GM18508 (cell line): ENCODE results near the gene C2.
"Not testable (repeated sequence)": the region's sequence is repeated elsewhere in the genome, so short reads cannot be mapped to it uniquely, and the experiment has no call there.

Source experiments
- ATAC-seq: cut with Tn5 transposase; IDR thresholded peaks from one replicate; pipeline ENCODE4 v1.9.1; 2021; ENCODE audit warnings: moderate number of reproducible peaks; ENCODE audit not compliant: insufficient read depth, unreplicated experiment

The C2 gene

DNA sequence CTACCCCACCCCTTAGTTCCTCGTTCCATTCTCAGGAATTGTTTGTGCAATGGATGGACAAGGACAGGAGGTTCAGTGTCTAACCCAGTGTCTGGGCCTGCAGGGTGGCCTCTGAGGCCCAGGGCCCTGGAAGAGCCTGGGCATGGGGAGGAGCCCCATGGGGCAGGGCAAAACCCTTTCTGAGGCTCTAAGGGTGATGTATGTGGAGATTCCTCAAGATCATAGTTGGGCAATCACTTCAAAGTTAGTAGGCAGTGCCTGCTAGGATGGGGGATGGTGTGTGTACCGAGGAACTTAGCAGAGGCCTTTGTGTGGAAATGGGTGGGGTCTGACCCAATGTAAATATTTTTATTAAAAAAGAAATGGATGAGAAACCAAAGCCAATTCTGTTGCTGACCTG is 6.7 kb upstream of the C2 start:
- ATAC-seq, result no peak

DNA sequence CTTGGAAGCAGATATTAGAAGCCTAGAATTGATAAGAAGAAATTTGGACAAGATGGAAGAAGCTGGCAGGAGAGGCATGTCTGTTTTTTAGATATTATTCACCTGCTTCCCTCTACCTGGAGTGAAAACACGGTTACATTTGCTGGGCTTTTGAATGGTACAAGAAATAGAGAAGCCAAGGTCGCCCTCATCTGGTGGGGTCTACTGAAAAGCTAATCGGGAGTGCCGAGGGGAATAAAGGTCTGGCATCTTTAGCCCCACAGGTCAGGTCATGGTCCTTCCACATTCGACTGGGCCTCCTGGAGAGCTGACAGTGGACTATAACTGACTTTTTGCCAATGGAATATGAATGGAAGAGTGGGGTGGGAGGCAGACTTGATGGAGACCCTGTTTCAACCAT is 4.6 kb upstream of the C2 start:
- no peak for ATAC-seq

DNA sequence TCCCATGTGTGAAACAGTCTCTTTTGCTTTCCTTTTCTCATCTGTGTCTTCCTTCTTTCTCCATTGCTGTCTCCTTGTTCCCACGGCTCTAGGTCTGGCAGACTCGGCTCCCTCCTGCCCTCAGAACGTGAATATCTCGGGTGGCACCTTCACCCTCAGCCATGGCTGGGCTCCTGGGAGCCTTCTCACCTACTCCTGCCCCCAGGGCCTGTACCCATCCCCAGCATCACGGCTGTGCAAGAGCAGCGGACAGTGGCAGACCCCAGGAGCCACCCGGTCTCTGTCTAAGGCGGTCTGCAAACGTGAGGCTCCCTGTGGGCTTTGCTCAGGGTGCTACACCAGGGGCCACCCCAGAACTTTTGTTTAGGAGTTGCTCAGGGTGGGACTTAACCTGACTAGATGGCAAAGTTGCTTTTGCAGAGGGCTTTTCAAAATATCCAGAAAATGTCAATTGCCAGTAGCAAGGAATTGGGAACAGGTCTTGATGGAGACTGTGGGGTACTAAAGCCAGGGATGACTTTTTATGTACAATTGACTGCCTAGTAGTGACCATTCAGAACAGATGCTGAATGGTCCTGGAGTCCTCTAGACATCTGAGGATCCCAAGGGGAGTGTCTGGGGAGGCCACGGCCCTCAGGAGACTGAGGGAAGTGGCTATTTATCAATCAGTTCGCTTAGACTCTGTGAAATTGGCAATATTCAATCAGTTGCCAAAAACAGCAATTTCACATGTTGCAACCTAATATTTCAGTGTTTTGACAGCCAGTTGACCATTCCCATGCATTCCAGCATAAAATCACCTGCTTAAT is 550 bp downstream of the C2 start:
- ATAC-seq, result no peak

DNA sequence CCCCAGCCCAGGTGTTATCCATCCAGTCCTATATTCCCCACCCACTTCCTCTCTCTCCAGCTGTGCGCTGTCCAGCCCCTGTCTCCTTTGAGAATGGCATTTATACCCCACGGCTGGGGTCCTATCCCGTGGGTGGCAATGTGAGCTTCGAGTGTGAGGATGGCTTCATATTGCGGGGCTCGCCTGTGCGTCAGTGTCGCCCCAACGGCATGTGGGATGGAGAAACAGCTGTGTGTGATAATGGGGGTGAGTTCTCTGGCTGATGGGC is 1.1 kb downstream of the C2 start:
- no peak for ATAC-seq

DNA sequence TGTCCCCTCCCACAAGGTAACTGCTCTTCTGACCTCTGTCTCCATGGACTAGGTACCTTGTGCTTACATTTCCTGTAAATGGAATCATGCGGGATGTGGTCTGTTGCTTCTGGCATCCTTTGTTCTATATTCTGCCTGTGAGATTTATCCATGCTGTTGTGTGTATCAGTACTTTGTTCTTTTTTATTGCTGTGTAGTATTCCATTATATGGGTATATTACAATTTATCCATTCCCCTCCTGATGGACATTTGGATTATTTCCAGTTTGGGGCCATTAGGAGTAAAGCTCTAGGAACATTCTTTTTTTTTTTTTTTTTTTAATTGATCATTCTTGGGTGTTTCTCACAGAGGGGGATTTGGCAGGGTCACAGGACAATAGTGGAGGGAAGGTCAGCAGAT is 3.4 kb downstream of the C2 start:
- no peak for ATAC-seq

DNA sequence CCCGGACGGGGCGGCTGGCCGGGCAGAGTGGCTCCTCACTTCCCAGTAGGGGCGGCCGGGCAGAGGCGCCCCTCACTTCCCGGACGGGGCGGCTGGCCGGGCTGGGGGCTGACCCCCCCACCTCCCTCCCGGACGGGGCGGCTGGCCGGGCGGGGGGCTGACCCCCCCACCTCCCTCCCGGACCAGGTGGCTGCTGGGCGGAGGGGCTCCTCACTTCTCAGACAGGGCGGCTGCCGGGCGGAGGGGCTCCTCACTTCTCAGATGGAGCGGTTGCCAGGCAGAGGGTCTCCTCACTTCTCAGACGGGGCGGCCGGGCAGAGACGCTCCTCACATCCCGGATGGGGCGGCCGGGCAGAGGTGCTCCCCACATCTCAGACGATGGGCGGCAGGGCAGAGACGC is 4.6 kb downstream of the C2 start:
- not testable (repeated sequence) for ATAC-seq

DNA sequence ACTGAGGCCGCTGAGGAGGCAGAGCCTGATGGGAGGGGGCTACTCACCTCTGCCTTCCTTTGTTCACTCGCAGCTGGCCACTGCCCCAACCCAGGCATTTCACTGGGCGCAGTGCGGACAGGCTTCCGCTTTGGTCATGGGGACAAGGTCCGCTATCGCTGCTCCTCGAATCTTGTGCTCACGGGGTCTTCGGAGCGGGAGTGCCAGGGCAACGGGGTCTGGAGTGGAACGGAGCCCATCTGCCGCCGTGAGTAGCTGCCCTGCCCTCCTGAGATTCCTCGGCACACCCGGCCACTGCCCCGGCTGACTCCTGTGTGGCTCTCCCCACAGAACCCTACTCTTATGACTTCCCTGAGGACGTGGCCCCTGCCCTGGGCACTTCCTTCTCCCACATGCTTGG is 6.0 kb downstream of the C2 start:
- no peak for ATAC-seq

DNA sequence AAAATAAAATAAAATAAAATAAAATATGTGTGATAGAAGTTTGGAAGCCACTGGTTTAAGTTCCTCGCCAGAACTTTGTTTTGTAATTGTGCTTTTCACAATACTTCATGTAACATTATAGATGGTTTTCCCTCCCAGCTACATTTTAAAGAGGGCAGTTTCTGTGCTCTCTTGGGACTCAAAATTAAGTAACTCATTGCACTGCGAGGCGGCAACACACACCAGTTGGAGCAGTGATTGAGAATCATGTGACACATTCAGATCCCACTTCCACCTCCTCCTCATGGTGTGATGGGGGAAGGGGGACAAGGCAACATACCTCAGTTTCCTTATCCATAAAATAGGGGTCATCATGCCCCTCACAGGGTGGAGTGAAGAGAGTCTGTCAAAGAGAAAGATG is 7.5 kb downstream of the C2 start:
- no peak for ATAC-seq

DNA sequence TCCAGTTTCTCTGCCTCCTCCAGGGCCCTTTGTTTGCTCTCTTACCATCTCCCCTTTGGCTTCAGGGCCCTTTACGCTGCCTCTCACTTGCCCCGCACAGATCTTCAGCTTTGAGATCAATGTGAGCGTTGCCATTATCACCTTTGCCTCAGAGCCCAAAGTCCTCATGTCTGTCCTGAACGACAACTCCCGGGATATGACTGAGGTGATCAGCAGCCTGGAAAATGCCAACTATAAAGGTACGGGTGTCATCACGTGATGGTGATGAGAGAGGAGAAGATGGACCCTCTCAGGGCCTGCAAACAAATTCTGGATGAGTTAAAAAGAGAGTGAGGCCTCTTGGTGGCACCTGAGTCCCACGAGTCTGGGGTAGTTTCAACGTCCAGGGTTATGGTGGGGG is 8.3 kb downstream of the C2 start:
- ATAC-seq, result no peak

DNA sequence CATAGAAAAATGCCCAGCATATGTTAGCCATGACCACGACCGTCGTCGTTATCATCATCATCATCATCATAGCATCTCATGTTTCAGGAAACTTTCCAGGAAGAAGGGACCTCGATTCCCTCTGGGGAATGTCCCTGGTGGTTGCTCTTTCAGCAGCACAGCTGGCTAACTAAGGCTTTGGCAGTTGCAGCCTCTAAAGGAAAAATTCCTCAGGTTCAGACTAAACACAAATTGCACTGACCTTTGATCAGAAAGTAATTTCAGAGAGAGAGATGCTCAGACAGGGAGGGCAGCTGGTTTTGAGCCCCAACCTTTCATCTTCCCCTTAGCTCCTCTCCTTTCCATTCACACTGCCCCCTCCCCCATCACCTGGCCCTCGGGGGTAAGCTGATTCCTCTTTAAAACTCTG is 12.7 kb downstream of the C2 start:
- ATAC-seq, result no peak

DNA sequence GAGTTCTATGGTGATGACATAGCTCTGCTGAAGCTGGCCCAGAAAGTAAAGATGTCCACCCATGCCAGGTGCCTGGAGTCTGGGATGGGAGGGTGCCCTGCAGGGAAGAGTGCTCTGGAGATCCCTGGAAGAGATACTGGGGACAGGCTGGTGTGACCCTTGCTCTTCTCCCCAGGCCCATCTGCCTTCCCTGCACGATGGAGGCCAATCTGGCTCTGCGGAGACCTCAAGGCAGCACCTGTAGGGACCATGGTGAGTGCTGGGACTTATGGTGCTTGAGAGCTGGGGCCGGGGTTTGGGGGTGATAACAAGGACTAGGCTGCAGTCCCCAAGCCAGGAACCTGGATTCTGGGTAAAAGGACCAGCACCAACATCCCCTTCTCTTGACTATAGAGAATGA is 16.2 kb downstream of the C2 start:
- ATAC-seq, result no peak

DNA sequence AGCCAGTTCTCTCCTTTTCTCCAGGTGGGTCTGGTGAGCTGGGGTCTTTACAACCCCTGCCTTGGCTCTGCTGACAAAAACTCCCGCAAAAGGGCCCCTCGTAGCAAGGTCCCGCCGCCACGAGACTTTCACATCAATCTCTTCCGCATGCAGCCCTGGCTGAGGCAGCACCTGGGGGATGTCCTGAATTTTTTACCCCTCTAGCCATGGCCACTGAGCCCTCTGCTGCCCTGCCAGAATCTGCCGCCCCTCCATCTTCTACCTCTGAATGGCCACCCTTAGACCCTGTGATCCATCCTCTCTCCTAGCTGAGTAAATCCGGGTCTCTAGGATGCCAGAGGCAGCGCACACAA is 17.6 kb downstream of the C2 start:
- no peak for ATAC-seq

DNA sequence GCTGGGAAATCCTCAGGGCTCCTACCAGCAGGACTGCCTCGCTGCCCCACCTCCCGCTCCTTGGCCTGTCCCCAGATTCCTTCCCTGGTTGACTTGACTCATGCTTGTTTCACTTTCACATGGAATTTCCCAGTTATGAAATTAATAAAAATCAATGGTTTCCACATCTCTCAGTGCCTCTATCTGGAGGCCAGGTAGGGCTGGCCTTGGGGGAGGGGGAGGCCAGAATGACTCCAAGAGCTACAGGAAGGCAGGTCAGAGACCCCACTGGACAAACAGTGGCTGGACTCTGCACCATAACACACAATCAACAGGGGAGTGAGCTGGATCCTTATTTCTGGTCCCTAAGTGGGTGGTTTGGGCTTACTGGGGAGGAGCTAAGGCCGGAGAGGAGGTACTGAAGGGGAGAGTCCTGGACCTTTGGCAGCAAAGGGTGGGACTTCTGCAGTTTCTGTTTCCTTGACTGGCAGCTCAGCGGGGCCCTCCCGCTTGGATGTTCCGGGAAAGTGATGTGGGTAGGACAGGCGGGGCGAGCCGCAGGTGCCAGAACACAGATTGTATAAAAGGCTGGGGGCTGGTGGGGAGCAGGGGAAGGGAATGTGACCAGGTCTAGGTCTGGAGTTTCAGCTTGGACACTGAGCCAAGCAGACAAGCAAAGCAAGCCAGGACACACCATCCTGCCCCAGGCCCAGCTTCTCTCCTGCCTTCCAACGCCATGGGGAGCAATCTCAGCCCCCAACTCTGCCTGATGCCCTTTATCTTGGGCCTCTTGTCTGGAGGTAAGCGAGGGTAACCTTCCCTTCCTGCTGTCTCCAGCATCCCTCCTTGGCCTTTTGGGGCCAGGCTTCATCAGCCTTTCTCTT is 18.2 kb downstream of the C2 start, which contains the start of gene CFB:
TSS of gene CFB (plus strand) at position 589 of the 863 bp plus-strand sequence. CDS start at position 716, 127 bp downstream.
- ATAC-seq, result no peak

DNA sequence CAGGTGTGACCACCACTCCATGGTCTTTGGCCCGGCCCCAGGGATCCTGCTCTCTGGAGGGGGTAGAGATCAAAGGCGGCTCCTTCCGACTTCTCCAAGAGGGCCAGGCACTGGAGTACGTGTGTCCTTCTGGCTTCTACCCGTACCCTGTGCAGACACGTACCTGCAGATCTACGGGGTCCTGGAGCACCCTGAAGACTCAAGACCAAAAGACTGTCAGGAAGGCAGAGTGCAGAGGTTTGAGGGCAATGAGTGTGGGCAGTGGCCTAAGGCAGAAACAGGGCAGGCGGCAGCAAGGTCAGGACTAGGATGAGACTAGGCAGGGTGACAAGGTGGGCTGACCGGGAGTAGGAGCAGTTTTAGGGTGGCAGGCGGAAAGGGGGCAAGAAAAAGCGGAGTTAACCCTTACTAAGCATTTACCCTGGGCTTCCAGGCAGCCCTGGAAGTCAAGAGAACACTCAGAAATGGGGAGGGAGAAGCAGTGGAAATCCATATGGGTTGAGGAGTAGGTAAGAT is 18.9 kb downstream of the C2 start:
- ATAC-seq, result no peak

DNA sequence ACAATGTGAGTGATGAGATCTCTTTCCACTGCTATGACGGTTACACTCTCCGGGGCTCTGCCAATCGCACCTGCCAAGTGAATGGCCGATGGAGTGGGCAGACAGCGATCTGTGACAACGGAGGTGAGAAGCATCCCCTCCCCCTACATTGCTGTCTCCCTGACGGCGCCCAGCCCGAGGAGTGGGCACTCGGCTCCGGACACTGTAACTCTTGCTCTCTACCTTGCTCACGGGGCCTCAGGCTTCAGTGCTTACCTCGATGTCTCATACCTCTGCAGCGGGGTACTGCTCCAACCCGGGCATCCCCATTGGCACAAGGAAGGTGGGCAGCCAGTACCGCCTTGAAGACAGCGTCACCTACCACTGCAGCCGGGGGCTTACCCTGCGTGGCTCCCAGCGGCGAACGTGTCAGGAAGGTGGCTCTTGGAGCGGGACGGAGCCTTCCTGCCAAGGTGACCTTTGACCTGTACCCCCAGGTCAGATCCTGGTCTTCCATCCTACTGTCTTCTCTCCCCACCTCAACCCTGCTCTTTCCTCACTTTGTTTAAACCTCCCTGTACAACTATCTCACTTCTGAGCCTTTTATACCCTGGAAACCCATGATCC is 19.7 kb downstream of the C2 start:
- ATAC-seq, result no peak

DNA sequence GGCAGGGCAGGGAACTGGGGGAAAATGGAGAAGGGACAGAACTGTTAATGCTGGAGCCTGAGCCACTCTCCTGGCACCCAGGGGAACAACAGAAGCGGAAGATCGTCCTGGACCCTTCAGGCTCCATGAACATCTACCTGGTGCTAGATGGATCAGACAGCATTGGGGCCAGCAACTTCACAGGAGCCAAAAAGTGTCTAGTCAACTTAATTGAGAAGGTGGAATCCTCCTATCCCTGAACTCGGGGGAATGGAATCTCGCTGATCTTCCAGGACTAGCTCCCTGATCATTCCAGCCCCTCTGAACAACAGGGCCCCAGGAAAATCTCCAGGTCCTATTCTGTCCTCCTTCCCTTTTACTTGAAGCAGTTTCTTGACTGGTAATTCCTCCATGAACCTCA is 20.3 kb downstream of the C2 start:
- no peak for ATAC-seq

DNA sequence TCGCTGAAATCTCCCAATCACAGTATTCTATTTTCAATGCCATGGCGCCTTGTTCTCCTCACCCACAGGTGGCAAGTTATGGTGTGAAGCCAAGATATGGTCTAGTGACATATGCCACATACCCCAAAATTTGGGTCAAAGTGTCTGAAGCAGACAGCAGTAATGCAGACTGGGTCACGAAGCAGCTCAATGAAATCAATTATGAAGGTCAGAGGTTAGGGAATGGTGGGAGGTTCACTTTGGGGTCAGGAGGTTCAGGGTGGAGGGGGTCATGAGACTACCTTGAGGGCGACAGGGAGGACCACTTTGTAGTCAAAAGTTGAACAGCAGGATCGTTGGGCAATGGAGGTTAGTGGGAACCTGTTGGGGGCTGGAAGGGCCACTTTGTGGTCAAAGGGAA is 20.8 kb downstream of the C2 start:
- no peak for ATAC-seq

DNA sequence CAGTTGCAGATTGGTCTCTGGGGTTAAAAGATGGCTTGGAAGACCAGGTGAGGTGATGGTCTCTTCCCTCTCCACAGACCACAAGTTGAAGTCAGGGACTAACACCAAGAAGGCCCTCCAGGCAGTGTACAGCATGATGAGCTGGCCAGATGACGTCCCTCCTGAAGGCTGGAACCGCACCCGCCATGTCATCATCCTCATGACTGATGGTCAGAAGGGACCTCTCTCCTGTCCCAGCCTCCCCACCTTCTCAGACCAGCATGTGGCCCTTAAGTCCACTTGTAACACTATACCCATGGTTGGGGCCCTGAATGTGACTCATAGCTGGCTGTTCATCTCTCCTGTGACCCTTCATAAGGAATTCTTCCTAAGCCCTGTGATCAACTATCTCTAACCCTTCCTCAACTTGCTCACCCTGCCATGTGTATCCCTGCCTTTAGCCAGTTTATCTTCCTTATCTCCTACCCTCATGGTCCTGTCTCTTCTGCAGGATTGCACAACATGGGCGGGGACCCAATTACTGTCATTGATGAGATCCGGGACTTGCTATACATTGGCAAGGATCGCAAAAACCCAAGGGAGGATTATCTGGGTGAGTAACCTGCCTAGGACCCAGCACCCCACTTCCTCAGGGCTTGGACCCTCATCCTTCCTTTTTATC is 21.4 kb downstream of the C2 start:
- no peak for ATAC-seq

DNA sequence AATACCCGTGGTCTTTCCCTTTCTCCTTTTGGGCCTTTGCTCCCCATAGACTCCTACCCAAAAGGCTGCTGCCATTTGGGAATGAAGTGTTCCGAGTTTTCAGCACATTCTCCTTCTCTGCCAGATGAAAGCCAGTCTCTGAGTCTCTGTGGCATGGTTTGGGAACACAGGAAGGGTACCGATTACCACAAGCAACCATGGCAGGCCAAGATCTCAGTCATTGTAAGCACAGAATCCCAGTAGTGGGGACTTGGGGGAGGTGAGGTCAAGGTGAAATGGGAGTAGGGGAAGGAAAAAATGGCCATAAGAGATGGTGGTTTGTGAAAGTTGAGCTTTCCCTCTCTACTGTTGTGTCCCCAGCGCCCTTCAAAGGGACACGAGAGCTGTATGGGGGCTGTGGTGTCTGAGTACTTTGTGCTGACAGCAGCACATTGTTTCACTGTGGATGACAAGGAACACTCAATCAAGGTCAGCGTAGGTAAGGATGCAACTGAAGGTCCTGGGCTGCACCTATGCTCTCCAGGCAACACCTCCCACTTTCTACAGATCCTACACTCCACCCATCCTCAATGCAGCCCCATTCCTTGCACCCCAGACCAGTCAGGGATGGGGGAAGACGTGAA is 22.5 kb downstream of the C2 start:
- ATAC-seq, result no peak

DNA sequence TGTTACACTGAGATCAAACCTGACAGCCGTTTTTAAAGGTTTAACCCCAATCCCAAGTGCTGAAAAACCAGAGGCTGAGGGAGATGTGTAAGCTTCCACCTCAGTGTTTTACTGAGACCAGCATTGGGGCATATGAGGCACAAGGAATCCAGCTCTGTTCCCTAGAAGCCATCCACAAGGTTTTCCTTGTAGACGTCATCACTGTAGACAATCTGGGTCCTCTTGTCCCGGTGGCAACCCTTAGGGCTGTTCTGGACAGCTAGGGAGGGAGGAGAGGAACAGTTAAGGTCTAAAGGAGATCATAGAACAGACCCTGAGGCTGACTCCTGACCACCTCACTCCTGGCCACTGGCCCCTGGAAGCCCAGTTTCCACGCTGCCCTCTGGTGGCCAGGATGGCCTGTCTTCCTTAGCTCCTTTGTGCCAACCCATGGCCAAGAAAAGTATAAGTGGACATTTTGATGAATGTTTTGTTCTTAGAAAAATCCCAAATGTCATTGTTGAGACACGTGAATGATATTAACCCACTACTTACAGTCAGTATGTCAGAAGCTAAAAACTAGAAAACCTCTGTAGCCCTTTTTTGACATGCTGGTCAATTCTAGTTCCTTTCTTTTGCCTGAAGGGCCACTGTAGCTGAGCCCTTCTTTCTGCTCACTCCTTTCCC is 24.8 kb downstream of the C2 start:
- no peak for ATAC-seq
